CD4-positive, alpha-beta T cell treated with Interleukin-6 at 100 ng/mL for 8 hours (primary cell): Measurements from ENCODE around the gene EIF2S3.
A peak's percentile ranks its signal among the peaks of the same experiment; 100 is the strongest.
"Not testable (repeated sequence)": the region's sequence is repeated elsewhere in the genome, so short reads cannot be mapped to it uniquely, and the experiment has no call there.

Experiments used
- DNase-seq: peaks from one replicate; pipeline ENCODE4 v3.0.0-alpha.2; 2020; ENCODE audit warnings: mixed read lengths, low spot score

The EIF2S3 gene

DNA sequence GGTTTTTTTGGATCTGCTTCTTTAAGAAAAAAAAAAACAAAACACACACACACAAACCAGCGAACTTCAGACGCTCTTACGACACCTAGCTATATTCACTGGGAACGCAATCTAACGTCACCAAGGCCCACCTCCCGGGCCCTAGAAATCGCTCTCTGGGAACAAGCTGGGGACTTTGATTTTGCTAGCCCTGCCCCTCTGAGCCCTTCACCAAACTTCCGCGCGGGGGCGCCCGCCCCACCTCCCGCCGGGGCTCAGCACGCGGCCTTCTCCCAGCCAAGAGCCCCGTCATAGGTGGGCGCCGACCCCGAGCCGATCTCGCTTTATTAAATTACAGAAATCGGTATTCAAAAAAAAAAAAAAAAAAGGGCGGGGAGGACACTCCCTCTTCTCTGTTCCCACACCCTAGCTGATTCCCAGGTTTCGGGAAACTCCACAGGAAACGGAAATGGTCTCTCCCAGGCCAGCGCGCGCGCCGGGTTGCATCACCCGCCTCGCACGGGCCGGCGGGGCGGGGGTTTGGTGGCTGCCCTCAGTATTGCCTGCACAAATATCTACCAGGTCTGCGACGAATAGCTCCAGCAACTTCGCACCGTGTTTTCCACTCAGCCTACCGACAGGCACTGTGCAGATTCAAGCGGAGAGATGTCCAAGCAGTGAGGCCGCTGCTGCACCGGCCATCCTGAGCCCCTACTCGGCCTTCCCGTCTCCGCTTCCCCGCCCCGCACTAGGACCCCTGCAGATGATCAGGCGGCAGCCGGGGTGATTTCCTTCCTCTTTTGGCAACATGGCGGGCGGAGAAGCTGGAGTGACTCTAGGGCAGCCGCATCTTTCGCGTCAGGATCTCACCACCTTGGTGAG lies at the start of gene EIF2S3:
Gene EIF2S3 (plus strand): TSS at position 775 of the 861 bp plus-strand sequence. CDS start 13 bp downstream, at position 788.
- peak; percentile 92 for DNase-seq

DNA sequence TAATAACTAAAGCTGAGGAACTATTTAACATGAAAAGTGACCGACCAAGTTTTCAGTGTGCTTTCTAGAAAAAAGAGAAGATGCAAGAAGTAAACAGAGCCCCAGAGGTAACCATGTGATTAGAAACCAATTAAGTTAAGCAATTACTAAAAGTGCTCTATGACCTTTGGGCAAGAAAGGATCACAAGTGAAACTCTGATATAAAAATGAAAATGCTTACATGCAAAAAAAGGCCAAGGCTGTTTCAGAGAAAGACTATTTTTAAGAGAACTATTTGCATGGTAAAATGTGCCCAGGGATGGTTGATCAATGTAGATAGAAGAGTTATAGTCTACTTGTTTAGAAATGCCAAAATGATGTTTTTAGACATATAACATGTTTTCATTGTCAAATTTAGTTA lies 49.7 kb upstream of the EIF2S3 start:
- DNase-seq = no peak

DNA sequence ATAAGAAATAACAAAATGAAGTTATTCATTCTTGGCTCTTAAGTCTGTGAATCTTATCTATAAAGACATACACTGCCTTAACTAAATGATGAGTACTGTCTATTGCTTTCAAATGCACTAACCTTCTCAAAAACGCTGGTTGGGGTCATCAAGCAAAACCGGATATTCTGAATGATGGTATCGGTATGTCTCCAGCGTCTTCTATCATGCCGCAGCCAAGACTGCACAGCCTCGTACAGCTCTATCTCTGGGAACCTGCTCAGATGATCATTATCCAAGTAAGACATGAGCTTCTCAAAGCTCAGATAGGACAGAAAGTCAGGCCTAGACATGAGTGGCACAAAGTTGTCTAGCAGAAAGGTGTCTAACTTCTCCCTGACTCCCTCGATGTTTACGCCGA lies 48.9 kb upstream of the EIF2S3 start:
- no peak for DNase-seq

DNA sequence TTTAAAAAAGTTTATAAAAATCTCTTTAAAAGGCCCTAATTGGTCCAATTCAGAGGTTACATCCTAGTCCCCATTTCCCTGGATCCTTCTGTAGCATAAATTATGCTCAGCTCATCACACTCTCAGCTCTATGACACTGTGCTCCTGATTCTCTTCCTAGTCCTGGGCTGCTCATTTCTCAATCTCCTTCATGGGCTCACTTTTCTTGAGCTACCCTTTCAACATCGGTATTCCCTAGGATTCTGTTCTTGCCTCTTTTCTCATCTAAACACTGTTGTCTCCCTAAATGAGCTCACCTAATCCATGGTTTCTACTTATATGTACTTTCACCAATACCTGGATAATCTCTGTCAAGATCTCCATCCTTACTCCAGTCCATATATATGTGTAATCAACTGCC lies 42.5 kb upstream of the EIF2S3 start:
- DNase-seq = no peak

DNA sequence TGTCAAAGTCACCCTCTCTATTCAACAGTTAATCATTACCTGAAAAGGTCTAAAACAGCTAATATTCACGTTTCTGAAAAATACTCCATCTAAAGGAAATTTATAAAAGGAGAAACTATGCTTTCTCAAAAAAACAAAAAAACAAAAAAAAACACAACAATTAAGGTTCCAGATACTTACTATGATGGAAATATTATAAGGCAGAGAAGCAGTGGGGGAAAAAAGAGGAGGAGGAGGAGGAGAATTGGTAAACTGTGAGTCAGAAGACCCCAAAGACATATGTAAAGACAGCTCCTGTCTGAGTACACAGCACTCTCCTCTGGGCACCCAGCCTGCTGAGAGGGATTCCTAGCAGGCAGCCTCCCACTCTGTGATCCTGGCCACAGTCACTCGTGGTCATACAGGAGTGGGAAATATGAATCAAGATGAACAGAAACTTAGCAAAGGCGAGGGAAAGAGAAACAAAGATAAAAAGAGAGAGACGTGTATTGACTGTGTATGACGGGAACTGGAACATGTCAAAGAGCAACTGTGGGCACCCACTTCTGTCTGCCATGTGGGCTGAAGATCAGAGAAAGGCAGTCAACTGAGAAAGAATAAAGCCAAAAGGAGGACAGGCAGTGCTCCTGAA lies 40.3 kb upstream of the EIF2S3 start:
- DNase-seq = peak; percentile 9

DNA sequence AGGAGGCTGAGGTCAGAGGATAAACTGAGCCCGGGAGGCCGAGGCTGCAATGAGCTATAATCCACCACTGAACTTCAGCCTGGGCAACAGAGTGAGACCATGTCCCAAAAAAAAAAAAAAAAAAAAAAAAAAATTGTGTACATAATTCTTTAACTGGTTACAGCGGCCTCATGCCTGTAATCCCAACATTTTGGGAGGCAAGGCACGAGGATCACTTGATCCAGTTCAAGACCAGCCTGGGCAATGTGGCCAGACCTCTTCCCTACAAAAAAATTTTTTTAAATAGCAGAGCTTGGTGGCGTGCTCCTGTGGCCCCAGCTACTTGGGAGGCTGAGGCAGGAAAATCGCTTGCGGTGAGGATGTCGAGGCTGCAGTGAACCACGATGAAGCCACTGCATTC lies 37.1 kb upstream of the EIF2S3 start:
- DNase-seq = no peak

DNA sequence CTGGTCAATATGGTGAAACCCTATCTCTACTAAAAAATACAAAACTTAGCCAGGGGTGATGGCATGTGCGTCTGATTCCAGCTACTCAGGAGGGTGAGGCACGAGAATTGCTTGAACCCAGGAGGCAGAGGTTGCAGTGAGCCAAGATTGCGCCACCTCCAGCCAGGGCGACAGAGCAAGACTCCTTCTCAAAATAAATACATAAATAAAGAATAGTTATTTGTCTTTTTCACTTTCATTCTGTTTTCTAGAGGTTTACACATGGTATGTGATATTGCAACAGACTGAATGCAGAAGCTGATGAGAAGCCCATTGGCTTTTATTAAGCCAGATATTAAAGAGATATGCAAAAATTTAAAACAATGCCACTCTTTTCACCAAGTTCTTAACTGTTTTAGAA lies 35.9 kb upstream of the EIF2S3 start:
- no peak for DNase-seq

DNA sequence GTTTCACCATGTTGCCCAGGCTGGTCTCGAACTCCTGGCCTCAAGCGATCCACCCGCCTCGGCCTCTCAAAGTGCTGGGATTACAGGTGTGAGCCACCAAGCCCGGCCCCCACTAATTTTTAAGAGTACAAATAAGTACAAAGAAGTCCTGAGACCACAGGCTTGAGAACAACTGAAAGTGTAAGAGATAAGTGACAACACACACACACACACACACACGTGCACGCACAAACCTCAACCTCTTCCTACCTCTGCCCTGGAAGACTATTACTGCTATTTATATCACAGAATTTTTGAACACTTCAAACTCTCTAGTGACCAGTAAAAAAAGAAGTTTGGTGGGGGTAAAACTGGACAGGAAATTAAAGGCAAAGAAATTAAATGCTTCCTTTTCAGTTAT lies 35.3 kb upstream of the EIF2S3 start:
- no peak for DNase-seq

DNA sequence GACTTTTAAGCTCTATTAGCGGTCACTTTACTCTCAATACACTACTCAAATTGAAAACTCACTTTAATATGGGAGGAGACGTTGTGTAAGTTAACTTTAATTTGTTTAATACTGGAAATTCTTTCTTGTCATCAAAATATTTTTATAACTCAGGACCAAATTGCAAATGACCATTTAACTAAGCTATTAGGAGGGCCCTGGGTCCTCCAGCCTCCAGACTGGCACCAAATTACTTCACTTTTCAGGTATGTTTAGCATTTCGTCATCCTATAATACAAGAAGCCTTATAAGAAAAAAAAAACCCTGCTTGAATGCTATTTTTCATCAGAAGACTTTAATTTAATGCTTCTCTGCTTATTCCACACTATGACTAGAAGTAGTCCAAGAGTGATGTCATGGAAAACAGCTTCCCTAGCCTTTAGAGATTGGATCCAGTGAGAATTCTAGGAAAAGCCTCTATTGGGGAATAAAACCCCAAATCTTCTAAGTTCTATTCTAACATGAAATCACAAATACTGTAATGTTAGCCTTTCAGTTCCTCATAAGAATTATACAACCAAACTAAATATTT lies 34.4 kb upstream of the EIF2S3 start:
- DNase-seq = no peak

DNA sequence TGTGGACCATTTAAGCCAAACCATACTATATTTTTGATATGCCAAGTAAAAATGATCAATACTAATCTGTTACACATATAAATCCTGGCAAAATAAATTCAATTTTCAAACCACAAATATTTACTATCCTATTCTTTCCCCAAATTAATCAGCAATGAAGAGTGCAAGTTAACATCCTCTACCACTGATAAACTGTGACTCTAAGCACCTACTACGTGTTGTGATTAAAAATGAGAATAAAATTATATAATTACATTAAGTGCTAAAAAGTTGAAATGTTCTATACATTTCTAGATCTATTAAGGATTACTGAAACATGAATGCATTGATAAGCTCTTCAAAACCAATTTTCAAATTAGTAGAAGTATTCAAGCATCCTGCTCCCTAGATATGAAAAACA lies 31.2 kb upstream of the EIF2S3 start:
- no peak for DNase-seq

DNA sequence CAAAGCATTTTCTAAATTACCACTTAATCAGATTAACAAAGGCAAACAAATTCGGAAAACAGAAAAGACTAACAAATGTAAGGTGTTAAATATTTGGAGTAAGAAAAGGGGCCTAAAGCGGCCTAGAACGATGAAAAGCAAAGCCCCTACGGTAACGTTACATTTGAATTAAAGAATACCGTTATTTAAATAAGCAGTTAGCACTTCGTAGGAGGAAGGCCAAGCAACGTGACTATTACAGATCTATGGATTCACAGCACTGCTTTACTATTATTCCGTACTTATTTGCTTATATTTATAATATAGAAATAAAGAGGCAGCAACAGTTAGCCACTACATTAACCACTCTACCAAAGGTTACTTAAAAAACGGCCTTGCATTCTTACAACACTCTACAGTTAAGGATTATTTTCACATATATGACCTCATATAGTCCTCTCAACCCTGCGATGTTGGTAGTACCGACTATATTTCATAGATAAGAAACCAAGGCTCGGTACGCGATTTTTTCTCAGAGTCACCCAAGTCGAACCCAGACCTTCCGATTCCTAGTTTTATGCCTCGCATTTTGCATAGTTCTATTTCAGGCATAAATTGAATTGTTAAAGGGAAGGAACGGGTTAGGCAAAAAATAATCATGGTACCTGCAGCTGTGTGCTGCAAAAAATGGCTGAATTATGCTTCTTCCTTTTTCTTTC lies 30.6 kb upstream of the EIF2S3 start:
- no peak for DNase-seq

DNA sequence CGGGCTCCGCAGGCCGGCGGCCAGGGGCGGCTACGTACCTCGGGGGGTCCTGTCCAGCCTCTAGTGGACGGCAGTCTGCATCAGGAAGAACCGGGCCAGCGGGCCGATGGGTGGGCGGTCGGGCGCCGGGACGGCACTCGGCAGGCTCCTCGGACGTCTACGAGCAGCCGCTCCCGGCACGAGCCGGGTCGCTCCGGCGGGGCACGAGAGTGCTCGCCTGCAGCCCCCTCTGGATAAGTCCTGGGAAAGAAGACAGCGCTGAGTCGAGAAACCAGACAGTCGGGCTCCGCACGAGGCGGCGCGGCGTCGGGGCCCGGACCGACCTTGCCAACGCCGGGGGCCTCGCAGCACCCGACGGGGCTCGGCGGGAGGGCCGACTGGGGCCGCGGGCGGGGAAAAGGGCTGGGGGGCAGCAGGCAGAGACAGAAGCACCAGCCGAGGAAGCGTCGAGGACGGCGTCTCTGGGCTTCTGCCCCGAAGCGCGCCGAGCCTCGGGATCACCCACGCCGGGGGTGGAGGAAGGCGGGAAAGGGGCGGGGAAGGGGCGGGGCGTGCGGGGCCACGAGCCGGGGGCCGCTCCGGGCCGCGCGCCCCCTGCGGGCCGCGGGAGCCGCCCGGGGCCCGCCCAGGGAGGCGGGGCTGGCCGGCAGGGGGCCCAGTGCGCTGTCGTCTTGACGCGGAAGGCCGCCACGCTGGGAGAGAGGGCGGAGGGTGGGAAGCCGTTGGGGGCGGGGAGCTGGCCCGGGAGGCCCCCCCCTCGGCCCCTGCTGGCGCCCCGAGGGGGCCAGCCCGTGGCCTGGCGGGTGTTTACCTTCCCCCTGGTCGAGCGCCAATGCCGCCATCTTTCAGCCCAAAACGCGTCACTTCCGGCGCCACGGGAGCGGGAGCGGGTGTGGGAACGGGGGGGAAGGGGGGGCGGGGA lies 29.7 kb upstream of the EIF2S3 start:
- peak; percentile 76 for DNase-seq

DNA sequence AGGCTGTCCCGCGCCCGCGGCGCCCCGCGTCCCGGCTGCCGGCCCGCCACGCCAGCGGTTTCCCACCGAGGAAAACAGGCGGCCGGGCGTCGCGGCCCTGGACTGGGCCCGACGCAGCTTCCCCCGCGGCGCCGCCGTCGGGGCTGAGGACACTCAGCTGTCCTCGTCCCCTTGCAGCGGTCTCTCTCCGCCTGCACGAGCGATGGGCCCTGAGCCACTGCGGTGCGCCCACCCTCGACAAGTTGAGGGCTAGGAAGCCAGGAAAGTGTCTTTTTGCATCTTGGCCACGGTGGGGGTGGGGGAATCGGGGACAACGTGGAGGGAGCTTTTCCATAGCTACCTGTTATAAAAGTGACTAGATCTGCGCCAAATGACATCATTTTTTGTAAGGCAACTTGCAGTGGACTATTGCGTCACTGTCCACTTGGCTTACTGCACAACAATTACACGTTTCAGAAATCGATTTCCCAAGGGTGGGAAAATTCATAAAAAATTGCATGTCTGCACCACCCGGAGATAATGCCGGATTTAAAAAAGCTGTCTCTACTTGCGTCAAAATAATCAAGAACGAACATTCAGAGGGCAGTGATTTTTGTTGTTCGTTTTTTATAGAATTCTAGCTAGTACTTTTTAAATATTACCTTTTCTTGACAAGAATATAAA lies 28.9 kb upstream of the EIF2S3 start:
- DNase-seq = no peak

DNA sequence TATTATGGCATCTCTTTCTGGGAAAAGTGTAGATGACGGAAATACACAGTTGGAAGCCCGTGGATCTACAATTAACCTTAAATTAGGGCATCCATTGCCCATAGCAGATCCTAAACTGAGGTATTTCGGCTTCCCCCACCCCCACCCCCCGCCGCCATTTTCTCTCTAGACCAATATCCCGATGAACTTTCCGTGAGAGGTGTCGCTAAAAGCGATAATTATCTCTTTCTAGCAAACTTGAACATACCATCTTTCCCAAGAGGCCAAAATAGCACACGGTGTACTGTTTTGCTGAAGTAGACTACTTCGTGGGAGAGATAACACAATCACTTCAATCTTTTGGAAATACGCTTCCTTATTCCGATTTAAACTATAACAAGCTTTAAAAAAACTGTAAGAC lies 28.3 kb upstream of the EIF2S3 start:
- no peak for DNase-seq

DNA sequence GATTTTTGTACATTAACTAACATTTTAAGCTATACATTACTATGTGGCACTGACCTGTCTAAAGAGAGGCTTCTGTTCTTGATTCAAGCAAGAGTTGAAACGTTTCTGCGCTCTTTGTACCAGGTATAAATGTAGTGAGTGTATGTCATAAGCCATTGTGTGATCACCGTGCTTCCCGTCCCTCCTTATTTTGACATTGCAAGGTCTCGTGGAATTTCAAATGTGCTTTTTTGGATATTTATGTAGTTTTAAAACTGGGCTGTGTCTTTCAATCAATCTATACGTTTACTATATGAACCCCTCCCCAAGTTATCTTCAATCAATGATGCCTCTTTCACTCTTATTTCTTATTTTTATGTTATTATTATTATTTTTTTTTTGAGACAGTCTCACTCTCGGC lies 27.7 kb upstream of the EIF2S3 start, which contains the start of gene KLHL15:
Gene KLHL15 (minus strand): TSS at position 101 of the 400 bp plus-strand sequence. CDS start 20,493 bp downstream, outside the sequence.
- no peak for DNase-seq

DNA sequence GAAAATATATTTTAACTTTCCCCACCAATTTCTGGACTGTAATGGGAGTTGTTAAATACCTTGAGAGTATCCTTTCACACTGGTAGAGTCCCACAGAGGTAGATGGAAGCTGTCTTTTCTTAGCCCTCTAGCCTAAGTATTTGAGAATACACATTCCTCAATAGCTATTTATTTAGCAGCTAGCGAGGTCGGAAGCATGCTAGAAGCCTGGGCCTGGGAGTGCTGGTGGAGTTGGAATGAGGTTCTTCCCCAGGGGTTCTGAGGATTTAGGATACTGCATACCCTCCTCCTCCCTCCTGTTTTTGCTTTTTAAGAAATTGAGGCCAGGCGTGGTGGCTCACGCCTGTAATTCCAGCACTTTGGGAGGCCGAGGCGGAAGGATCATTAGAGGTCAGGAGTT lies 26.8 kb upstream of the EIF2S3 start:
- no peak for DNase-seq

DNA sequence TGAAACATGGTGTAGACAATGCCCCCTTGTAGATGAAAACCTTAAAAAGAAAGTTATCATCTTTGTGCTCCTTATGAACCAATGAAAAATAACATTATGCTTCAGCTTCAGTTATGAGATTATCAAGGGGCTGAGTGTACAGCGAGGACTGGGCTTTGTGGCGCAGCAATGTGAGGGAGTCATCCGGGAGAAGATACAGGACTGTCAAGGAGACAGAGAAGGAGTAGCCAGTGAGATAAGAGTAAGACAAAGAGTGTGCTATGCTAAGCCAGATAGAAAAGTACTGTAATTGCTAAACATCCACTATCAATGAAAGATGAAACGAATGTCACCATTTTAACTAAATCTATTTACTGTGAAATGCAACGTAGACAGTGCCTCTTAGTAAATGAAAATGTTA lies 24.2 kb upstream of the EIF2S3 start:
- DNase-seq = no peak

DNA sequence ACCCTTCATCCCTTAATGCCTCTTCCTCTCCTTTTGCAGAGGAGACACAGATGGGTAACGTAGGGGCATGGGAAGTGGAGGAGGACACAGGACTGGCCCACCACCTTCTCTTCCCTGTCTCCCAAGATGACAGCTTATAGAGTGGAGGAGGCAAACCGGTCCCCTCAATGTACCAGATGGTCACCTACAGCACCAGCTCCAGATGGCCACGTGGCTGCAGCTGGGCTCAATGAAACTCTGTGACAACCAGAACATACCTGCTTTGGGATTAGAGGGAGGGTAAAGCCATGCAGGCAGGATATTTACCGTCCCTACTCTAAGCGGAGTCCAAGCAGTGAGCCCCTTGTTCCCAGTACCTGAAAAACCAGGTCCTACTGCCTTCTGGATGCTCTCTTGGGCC lies 20.3 kb upstream of the EIF2S3 start:
- DNase-seq = no peak

DNA sequence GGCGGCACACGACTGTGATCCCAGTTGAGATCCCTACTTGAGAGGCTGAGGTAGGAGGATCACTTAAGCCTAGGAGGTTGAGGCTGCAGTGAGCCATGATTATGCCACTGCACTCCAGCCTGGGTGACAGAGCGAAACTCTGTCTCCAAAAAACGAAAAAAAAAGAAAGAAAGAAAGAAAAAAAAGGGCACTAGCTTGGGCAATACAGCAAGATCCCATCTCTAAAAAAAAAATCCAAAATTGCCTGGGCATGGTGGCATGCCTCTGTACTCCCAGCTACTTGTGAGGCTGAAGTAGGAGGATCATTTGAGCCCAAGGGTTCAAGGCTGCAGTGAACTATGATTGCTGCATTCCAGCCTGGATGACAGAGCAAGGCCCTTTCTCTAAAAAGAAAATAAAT lies 17.0 kb upstream of the EIF2S3 start:
- no peak for DNase-seq

DNA sequence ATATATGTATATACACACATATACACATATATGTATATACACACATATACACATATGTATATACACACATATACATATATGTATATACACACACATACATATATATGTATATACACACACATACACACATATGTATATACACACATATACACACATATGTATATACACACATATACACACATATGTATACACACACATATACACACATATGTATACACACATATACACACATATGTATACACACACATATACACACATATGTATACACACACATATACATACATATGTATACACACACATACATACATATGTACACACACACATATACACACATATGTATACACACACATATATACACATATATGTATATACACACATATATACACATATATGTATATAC lies 8.7 kb upstream of the EIF2S3 start:
- DNase-seq = not testable (repeated sequence)

DNA sequence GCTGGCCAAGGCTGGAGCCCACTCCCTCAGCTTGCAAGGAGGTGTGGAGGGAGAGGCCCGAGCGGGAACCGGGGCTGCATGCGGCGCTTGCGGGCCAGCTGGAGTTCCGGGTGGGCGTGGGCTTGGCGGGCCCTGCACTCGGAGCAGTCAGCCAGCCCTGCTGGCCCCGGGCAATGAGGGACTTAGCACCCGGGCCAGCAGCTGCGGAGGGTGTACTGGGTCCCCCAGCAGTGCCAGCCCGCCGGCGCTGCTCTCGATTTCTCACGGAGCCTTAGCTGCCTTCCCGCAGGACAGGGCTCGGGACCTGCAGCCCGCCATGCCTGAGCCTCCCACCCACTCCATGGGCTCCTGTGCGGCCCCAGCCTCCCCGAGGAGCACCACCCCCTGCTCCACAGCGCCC lies 5.1 kb upstream of the EIF2S3 start:
- DNase-seq = not testable (repeated sequence)
